ENCODE results near the gene WDFY2. TPM values are rescaled to one million over a fixed set of nuclear protein-coding genes. Genes with fewer than 3 reads are reported as not detected.

WDFY2 gene
- total RNA-seq, 1 donor from 2014 or later, result 11.1 TPM

DNA sequence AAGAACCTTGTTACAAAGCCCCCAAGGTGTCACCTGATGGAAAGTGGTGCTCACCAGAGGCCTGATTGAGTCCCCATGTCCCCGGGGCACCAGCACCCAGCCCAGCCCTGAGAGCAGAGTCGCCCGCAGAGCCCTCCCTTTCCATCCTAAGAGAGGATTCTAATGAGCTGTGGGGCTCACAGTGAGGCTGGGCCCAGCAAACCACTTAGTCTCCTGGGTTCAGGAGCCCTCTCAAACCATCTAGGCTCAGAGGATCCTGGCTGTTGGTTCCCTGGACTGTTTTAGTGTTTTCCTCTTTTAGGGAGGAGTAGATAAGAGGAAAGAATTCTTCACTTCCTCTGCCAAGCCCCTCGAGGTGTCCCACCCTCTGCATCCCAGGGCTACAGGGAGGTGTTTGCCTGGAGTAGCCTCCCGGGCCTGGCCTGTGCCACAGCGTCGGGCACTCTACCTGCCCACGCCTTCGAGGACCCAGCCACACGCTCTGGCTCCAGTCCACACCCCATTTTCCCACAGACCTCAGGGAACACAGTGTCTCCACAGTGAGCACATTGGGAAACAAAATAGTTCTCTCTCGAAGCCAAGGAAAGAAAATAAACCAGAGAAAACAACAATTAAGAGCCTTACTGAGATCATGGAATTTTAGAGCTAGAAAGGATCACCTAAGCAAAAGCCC is 185.3 kb downstream of the WDFY2 start:
- Mint-ChIP-seq H3K9me3 (no peaks in the 10 kb centered on the region), H3K27me3 (no peaks in the 10 kb centered on the region), H3K36me3 (ENCODE audit: low read depth) (peaks cover 4% of the 10 kb centered on the region), H3K4me1 (peaks cover 18% of the 10 kb centered on the region), H3K4me3 (no peak overlapping the region), H3K27ac (no peak overlapping the region)
- no peak for DNase-seq
- intact Hi-C loops (cut with micrococcal nuclease), result loop anchor here (10.0 kb wide), 1 partner anchor 55 kb away; no protein-coding TSS in a partner anchor

- H3K27me3 Mint-ChIP-seq, result no peaks in the 10 kb centered on the region
- DNase-seq, result no peak
- peaks cover 12% of the 10 kb centered on the region for H3K4me1 Mint-ChIP-seq
- H3K4me3 Mint-ChIP-seq, result no peak overlapping the region
- no peak overlapping the region for H3K27ac Mint-ChIP-seq
- intact Hi-C loops (cut with micrococcal nuclease), result no loop called here
- peaks cover 4% of the 10 kb centered on the region for H3K36me3 Mint-ChIP-seq (ENCODE audit: low read depth)
- no peaks in the 10 kb centered on the region for H3K9me3 Mint-ChIP-seq
These were observed 185.9 kb downstream of the WDFY2 start for GRCh38 chr13:51770160-51770559.

GRCh38 chr13:51770681-51771417 is 186.6 kb downstream of the WDFY2 start:
- Mint-ChIP-seq H3K4me3 (no peak overlapping the region), H3K4me1 (peaks cover 5% of the 10 kb centered on the region), H3K27ac (no peak overlapping the region), H3K36me3 (ENCODE audit: low read depth) (peaks cover 4% of the 10 kb centered on the region), H3K9me3 (no peaks in the 10 kb centered on the region), H3K27me3 (no peaks in the 10 kb centered on the region)
- DNase-seq, result no peak
- intact Hi-C loops (cut with micrococcal nuclease), result no loop called here

- H3K27me3 Mint-ChIP-seq, result no peaks in the 10 kb centered on the region
- no peak overlapping the region for H3K4me3 Mint-ChIP-seq
- intact Hi-C loops (cut with micrococcal nuclease), result no loop called here
- H3K9me3 Mint-ChIP-seq, result no peaks in the 10 kb centered on the region
- peaks cover 2% of the 10 kb centered on the region for H3K4me1 Mint-ChIP-seq
- peaks cover 2% of the 10 kb centered on the region for H3K36me3 Mint-ChIP-seq (ENCODE audit: low read depth)
- DNase-seq, result no peak
- no peak overlapping the region for H3K27ac Mint-ChIP-seq
These were observed 187.3 kb downstream of the WDFY2 start for GRCh38 chr13:51771418-51772104.

DNA sequence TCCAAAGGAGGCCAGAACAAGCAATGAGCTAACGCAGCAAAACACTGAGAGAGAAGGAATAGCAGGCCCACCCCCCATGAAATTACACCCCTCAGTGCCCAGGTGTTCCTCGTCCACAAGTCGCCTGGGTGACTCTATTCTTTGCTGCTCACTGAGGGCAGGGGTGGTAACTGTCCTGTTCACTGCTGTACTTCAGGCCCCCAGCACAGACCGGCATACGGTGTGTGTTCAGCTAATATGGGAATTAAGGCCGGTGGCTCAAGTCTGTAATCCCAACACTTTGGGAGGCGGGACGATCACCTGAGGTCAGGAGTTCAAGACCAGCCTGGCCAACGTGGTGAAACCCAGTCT is 187.8 kb downstream of the WDFY2 start:
- Mint-ChIP-seq H3K4me1 (no peaks in the 10 kb centered on the region), H3K36me3 (ENCODE audit: low read depth) (no peaks in the 10 kb centered on the region), H3K27me3 (no peaks in the 10 kb centered on the region), H3K9me3 (no peaks in the 10 kb centered on the region), H3K27ac (no peak overlapping the region), H3K4me3 (no peak overlapping the region)
- intact Hi-C loops (cut with micrococcal nuclease), result no loop called here
- DNase-seq, result no peak

GRCh38 chr13:51772781-51773180 is 188.5 kb downstream of the WDFY2 start:
- intact Hi-C loops (cut with micrococcal nuclease), result no loop called here
- DNase-seq, result no peak
- Mint-ChIP-seq H3K9me3 (no peaks in the 10 kb centered on the region), H3K4me1 (no peaks in the 10 kb centered on the region), H3K27ac (no peak overlapping the region), H3K36me3 (ENCODE audit: low read depth) (no peaks in the 10 kb centered on the region), H3K4me3 (no peak overlapping the region), H3K27me3 (no peaks in the 10 kb centered on the region)

DNA sequence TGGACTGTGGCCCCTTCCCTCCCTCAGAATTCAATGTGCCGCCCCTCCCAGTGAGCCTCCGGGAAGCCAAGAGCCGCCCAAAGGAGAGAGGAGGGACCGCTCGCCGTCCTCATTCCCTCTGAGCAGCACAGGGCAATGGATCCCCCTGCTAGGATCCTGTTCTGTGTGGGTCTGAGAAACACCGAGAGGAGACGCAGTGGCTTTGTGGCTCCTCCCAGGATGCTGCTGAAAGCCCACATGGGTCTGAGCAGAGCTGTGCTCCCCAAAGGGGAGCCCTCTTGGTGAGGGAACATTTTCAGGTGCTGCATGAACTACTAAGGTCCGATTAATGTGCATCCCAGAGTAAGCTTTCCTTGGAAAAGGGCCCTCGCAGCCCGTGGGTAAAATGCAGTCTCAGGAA is 189.3 kb downstream of the WDFY2 start:
- intact Hi-C loops (cut with micrococcal nuclease), result no loop called here
- H3K36me3 Mint-ChIP-seq (ENCODE audit: low read depth), result no peaks in the 10 kb centered on the region
- H3K27ac Mint-ChIP-seq, result no peak overlapping the region
- no peaks in the 10 kb centered on the region for H3K4me1 Mint-ChIP-seq
- H3K9me3 Mint-ChIP-seq, result no peaks in the 10 kb centered on the region
- no peaks in the 10 kb centered on the region for H3K27me3 Mint-ChIP-seq
- DNase-seq, result no peak
- no peak overlapping the region for H3K4me3 Mint-ChIP-seq

GRCh38 chr13:51776179-51776578 is 191.9 kb downstream of the WDFY2 start:
- Mint-ChIP-seq H3K4me3 (no peak overlapping the region), H3K4me1 (no peaks in the 10 kb centered on the region), H3K27ac (no peak overlapping the region), H3K9me3 (no peaks in the 10 kb centered on the region), H3K27me3 (no peaks in the 10 kb centered on the region), H3K36me3 (ENCODE audit: low read depth) (no peaks in the 10 kb centered on the region)
- intact Hi-C loops (cut with micrococcal nuclease), result no loop called here
- DNase-seq, result no peak

- peaks cover 3% of the 10 kb centered on the region for H3K4me1 Mint-ChIP-seq
- H3K27me3 Mint-ChIP-seq, result no peaks in the 10 kb centered on the region
- no peaks in the 10 kb centered on the region for H3K9me3 Mint-ChIP-seq
- DNase-seq, result no peak
- H3K4me3 Mint-ChIP-seq, result no peak overlapping the region
- intact Hi-C loops (cut with micrococcal nuclease), result no loop called here
- H3K36me3 Mint-ChIP-seq (ENCODE audit: low read depth), result no peaks in the 10 kb centered on the region
- H3K27ac Mint-ChIP-seq, result no peak overlapping the region
These were observed 193.7 kb downstream of the WDFY2 start for GRCh38 chr13:51777921-51778320.

DNA sequence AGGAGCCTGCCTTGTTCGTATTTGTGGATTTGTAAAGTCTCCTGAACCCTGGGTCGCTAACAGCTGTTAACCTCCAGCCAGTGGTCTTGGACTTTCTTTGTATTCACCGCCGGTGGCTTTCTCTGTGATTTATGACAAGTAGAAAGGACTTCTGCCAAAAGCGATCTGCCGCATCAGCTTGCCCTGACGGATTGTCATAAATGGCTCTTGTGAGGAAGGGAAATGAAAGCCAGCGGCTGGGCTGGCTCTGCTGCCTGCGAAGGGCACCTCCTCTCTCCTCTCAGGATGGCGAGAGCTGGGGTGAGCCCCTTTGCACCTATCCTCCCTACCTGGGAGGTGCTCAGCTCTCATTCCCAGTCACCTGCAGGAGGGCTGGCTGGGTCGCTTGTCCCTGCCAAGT is 194.1 kb downstream of the WDFY2 start:
- no peaks in the 10 kb centered on the region for H3K9me3 Mint-ChIP-seq
- no peaks in the 10 kb centered on the region for H3K36me3 Mint-ChIP-seq (ENCODE audit: low read depth)
- H3K4me1 Mint-ChIP-seq, result peaks cover 3% of the 10 kb centered on the region
- no peak overlapping the region for H3K4me3 Mint-ChIP-seq
- DNase-seq, result no peak
- intact Hi-C loops (cut with micrococcal nuclease), result no loop called here
- no peak overlapping the region for H3K27ac Mint-ChIP-seq
- no peaks in the 10 kb centered on the region for H3K27me3 Mint-ChIP-seq

- Mint-ChIP-seq H3K4me3 (no peak overlapping the region), H3K27me3 (no peaks in the 10 kb centered on the region), H3K36me3 (ENCODE audit: low read depth) (no peaks in the 10 kb centered on the region), H3K27ac (no peak overlapping the region), H3K9me3 (no peaks in the 10 kb centered on the region), H3K4me1 (peaks cover 3% of the 10 kb centered on the region)
- DNase-seq, result no peak
- intact Hi-C loops (cut with micrococcal nuclease), result loop anchor here (5.0 kb wide), 1 partner anchor 328 kb away; the partner anchor contains the start of gene INTS6
These were observed 195.8 kb downstream of the WDFY2 start for GRCh38 chr13:51780099-51780498.

- Mint-ChIP-seq H3K27ac (no peak overlapping the region), H3K4me3 (no peak overlapping the region), H3K9me3 (no peaks in the 10 kb centered on the region), H3K36me3 (ENCODE audit: low read depth) (no peaks in the 10 kb centered on the region), H3K27me3 (no peaks in the 10 kb centered on the region), H3K4me1 (peaks cover 7% of the 10 kb centered on the region)
- DNase-seq, result peak; percentile 70
- intact Hi-C loops (cut with micrococcal nuclease), result loop anchor here (5.0 kb wide), 1 partner anchor 329 kb away; the partner anchor contains the start of gene INTS6
These were observed 197.2 kb downstream of the WDFY2 start for GRCh38 chr13:51781246-51782022.

DNA sequence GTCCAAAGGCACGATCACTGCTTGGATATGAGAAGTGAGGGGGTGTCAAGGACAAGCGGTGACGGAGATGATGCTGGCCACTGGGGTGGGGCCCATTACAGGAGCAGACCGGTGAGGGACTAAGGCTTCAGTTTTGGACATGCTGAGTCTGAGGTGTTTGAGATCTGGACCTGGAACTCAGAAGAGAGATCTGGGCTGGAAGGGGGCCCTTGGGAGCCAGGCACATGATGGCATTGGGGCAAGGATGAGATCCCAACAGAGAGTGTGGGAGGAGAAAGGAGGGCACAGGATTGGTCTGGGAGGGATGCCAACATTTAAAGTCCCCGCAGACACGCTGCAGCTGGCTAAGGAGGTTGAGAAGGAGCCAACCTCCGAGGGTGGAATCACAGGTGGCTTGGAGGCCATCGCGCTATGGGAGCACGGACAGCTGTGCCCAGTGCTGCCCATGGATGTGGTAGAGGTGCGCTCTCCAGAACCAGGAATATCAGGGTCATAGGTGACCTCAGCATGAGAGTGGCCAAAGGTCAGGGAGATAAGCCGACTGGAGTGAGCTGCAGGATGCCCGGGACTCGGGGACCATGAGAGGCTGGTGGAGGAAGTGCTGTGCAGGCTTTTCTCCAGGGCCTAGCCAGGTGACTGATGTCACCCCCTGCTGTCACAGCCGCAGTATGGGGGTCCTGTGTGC is 197.9 kb downstream of the WDFY2 start:
- DNase-seq, result no peak
- Mint-ChIP-seq H3K27me3 (no peaks in the 10 kb centered on the region), H3K4me1 (peaks cover 13% of the 10 kb centered on the region), H3K36me3 (ENCODE audit: low read depth) (no peaks in the 10 kb centered on the region), H3K9me3 (no peaks in the 10 kb centered on the region), H3K4me3 (no peak overlapping the region), H3K27ac (no peak overlapping the region)
- intact Hi-C loops (cut with micrococcal nuclease), result loop anchor here (5.0 kb wide), 1 partner anchor 330 kb away; the partner anchor contains the start of gene INTS6

Data from activated CD4-positive, alpha-beta T cell treated with anti-CD3 and anti-CD28 coated beads, Interleukin-2, amount 10 ng/mL, durations not matched to agents 24 days and 14 days (primary cell).